ENCODE results near the gene ZNF536.

DNA sequence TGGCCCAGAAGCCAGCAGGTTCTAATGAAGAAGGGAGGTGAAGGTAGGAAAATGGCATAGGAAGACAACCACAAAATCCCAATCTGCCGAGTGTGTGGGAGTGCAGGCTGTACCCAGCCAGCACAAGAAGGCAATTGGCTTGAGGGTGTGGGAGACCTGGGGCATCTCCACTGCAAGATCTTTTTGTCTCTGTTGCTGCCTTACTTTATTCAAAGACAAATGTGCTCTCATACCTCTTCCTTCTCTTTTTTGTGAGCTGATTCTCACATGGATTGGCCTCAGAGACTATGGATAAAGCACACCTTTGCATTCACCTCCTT lies 183.6 kb downstream of the ZNF536 start:
- TF ChIP-seq, protein P1, sequence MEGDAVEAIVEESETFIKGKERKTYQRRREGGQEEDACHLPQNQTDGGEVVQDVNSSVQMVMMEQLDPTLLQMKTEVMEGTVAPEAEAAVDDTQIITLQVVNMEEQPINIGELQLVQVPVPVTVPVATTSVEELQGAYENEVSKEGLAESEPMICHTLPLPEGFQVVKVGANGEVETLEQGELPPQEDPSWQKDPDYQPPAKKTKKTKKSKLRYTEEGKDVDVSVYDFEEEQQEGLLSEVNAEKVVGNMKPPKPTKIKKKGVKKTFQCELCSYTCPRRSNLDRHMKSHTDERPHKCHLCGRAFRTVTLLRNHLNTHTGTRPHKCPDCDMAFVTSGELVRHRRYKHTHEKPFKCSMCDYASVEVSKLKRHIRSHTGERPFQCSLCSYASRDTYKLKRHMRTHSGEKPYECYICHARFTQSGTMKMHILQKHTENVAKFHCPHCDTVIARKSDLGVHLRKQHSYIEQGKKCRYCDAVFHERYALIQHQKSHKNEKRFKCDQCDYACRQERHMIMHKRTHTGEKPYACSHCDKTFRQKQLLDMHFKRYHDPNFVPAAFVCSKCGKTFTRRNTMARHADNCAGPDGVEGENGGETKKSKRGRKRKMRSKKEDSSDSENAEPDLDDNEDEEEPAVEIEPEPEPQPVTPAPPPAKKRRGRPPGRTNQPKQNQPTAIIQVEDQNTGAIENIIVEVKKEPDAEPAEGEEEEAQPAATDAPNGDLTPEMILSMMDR (IDR thresholded peaks at IDR 0.05; ENCODE audit: insufficient read depth, low read length), result no peak
- TF ChIP-seq POLR2AphosphoS5 (IDR thresholded peaks at IDR 0.05; ENCODE audit: low read depth), result no peak
- TF ChIP-seq GABPA (IDR thresholded peaks at IDR 0.05; ENCODE audit: low read depth), result no peak
- no peak for TF ChIP-seq REST (IDR thresholded peaks at IDR 0.05; ENCODE audit: insufficient replicate concordance, low read depth)
- no peak for TF ChIP-seq SPI1 (IDR thresholded peaks at IDR 0.05; ENCODE audit: borderline replicate concordance, low read depth)

All from HL-60 (cell line).